Dermis blood vessel endothelial cell (primary cell): ENCODE data around the gene USH2A. TPM values are rescaled to one million over a fixed set of nuclear protein-coding genes. Genes with fewer than 3 reads are reported as not detected.

Source experiments
- DNase-seq: peaks from one replicate; pipeline ENCODE4 v3.0.0; 2010
- total RNA-seq: library from RNA; depleted of rRNA; stranded (reverse); fragments of >200 nt; gene quantifications from 2 replicates; pipeline ENCODE4 v1.2.3, GENCODE V29; 2014

USH2A gene
- total RNA-seq, 1 donor from 2014 or later, result not detected

DNA sequence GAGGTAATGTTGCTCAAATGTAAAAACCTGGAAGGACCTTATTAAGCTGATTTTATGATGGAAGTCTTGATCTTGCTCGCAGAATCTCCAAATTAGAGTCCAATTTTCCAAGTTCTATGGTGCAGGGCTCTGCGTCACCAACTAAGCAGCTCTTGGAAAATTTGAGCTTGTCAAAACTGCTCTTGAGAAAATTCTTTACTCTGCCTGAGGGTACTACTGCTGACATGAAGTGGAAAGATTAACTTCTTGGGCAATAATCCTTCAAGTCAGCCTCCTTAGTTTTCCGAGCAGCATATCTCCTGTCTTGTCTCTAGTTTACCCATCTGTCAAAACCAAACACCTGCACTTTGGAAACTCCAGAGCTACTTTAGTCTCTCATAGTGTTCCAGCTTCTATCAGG lies 562.4 kb downstream of the USH2A start:
- DNase-seq, result no peak

DNA sequence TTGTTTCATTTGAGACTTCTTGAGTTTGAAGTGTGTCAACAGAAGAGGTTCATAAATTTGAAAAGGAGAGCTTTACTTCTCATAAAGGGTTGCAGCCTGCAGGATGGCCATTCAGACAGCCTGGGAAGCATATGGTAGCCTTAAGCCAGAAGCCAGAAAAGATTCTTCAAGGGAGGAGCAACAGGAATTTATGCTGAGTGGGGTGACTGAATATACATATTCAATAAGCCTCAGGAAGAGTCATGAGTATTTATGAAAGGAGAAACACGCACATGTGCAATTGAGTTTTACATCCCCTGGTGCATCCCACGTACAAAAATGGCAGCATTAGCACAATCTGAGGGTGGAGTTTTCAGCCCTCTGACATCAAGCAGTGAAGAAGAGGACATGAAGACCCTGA lies 565.9 kb downstream of the USH2A start:
- DNase-seq, result no peak

DNA sequence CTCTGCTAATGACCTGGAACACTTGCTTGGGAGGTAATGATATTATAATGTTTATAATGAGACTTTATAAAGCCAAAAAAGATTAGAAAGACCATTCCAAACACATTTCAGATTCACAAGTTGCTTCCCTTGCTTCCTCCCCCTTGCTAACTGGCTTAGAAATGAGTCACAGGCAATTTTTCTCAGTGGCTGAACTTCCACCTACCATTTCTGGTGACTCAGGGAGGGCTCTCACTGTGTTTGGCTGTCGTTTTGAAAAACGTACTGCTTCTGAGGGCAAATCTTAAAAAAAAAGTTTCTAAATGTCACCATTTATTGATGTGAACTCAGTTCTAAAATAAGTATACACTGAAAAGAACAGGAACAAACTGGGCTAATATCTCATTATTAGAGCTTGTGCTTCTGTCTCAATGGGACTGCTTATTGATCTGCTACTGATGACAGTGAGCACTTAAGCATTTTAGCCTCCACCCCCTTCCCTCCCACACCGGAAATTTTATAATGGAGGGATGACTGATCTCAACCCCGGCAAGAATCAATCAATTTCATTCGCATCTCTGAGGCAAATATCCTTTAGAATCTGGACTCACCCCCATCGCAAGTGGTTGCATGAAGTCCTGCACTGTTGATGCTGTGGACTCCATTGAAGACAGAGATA lies 577.9 kb downstream of the USH2A start:
- DNase-seq, result no peak

DNA sequence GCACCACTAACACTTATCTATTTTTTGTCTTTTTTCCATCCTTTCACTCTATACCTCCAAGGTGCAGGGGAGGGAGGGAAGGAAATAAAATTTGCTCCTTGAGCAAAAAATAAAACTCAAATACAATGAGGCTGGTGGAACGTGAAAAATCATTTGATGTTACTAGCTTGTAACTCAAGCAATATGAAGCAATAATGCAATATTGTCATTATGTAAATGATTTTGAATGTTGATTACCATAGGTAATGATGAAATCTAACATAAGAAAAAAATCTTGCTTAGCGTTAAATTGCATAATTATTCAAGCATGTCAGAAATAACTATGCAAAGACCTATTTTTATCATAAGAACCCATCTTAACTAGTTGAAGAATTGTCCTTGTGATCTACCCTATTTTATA lies 578.5 kb downstream of the USH2A start:
- DNase-seq, result no peak

DNA sequence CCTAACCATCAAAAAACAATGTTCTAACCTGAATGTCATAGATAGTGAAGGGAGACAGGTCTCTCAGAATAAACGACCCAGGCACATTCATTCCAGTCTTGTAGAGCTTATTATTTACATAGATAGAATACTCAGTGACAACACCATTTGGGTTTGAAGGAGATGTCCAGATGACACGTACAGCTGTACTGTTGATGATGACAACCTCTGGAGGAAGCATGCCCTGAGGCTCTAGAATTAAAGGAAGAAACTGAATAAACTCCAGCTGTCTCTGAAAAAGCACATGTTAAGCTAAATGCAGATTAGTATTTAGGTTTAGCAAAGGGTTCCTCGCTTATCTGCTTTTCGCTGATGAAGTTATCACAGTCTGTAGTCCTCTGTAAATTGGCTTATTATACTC lies 579.0 kb downstream of the USH2A start:
- no peak for DNase-seq

DNA sequence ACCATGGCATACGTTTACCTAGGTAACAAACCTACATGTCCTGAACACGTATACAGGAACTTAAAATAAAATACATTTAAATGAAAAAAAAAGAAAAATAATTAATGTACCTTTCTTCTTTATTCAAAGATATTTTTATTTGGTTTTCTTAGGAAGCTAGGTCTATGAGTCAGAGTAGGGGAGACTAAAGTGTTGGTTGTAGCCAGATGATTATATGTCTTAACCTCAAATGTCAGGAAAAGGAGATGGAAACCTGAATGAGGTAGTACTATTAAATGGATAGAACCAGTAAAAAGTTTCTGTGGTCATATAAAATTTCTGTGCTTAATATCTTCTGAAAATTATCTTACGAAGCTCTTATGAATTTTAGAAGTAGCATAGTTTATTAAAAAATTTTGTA lies 580.3 kb downstream of the USH2A start:
- no peak for DNase-seq

DNA sequence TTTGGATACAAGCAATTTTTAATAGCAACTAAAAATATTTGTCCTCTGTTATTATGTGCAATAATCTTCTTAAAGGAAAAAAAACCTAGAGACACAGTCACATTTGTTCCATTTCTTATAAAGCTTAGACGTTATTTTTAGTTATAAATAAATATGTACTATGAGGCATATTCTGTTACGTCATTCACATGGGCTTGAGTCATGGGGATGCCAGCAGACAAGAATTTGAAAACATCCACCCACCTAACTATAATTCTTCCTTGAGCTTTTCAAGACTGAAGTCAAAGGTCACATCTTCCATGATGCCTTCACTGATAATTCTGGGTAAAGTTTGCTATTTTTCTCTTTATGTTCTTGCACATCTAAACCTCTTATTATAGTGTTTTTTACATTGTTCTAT lies 587.3 kb downstream of the USH2A start:
- no peak for DNase-seq

DNA sequence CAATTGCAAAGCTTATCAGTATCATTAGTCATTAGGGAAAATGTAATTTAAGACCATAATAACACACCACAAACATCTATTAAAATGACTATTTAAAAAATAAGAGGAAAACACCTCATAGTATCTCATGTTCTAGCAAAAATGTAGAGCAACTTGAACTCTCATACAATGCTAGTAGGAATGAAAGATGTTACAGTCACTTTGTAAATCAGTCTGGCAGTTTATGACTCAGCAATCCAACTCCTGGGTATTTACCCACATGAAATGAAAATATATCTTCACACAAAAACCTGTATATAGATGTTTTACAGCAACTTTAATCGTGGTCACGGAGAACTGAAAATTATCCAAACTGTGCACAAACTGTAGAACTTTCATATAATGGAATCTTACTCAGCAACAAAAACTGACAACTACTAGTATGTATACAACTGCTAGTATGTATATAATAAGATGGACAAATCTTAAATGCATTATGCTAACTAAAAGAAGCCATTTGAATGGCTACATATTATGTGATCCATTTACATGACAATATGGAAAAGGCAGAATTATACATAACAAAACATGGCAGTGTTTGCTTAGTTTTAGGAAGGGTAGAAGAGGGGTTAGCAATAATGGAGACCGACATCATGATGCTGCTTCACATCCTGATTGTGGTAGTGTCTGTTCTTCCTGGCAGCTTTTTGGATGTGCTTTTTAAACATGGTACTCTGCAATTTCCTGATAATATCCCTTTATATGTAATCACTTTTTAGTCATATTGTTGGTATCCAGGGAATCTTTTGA lies 589.1 kb downstream of the USH2A start:
- DNase-seq, result no peak

DNA sequence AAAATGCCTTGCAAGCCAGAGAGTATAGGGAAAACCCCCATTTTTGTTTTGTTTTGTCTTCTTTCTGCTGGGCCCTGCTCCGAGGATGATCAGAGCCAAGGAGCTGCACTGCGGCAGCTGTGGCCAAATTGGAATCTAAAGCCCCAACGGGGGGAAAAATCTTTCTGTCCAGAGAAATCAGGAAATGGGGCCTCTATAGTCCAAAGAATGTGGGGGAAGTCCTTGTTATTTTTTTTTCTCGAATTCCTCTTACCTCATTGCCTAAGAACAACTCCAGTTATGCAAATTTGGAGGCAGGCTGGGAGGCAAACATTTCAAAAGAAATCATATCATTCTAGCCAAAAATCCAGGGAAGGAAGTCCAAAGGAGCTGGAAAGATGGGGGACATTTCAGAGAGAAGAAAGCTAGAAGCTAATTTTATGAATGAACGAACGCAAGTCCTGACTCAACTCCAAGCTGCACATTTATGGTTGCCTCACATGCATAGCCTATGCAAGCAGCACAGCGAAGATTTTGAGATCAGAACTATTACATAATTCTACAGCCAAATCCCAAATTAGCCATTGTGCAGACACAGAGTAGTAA lies 592.9 kb downstream of the USH2A start:
- no peak for DNase-seq

DNA sequence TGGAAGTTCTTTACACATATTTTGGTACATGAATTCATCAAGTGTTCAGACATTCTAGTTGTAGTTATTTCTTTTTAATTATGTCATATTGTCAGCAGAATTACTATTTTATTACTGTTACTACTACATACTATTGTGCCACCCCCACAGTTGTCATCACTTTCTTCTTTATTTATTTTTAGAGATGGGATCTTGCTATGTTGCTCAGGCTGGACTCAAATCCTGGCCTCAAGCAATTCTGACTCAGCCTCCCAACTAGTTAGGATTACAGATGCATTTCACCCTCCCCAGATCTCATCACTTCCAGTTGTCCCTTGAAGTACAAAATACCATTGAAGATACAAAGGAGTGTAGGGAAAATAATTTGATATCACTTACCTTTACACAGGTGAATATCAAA lies 598.2 kb downstream of the USH2A start:
- no peak for DNase-seq

DNA sequence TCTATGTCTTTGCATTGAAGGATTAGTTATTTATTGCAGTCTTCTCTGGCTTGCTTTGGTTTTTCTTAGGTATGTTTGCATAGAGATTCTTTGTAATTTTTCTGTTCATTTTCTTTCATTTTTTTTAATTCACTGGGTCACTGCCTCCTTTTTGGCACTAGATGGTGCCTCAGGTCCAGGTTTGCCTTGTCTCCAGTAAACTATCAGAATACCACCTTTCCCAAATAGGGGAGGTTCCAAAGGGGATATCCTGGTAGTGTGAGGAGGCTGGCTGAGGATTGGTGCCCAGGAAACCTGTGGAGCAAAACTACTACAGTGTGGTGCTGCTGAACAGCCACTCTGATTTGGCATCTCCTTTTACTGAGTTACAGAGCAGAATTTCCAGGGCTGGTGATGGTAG lies 599.0 kb downstream of the USH2A start:
- DNase-seq, result no peak

DNA sequence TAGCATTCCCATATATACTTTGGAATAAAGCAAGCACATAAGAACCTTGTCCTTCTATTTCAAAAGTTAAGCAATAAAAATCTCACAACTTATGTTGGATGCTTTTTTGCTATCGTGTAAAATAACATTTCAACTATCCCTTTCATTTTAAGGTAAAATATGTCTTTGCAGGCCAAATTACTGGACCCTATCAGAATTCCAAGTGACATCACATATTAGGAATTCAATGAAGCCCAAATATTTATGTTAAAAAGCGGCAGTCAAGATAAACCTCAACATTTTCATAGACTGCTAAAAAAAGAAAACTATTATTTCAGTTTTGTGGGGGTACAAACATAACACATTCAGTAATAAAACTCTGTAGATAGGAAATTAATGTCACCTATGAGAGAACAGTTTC lies 604.1 kb downstream of the USH2A start:
- no peak for DNase-seq

DNA sequence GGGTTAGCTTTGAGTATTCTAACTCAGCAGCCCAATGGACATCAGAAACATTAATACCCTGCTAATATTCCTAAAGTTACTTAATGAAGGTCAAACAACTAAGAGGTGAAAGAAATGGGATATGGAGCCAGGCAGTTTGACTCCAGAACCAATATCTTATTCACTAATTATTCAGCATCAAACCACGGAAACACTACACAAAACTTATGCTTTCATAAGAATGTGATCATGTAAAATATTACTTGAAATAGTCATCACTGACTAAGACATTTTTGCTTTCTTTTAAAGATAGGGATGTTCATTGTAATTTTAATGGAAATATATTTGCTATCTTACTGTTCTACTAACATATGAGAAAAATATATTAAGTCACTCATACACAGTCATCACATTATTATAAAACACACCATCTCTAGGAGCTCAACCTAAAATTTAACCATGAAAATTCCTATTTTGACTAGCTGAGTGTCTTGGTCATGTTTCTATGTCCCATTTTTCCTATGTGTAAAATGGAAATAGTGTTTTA lies 615.3 kb downstream of the USH2A start:
- no peak for DNase-seq

DNA sequence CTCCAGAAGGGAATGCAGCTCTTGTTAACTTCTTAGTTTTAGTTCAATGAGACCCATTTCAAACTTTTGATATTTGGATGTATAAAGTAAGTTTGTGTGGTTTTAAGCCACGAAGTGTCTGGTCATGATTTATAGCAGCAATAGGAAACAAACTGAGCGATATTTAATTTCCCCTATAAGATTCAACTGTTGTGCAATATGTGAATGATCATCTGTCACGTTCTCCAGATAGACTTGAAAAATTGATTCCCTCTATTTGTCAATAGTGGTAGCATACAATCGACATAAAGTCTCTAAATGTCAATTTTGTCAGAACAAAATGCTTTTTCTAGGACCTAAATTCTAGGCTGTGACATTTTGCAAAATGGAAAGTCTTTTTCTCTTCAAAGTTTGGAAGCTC lies 616.0 kb downstream of the USH2A start:
- DNase-seq, result no peak

DNA sequence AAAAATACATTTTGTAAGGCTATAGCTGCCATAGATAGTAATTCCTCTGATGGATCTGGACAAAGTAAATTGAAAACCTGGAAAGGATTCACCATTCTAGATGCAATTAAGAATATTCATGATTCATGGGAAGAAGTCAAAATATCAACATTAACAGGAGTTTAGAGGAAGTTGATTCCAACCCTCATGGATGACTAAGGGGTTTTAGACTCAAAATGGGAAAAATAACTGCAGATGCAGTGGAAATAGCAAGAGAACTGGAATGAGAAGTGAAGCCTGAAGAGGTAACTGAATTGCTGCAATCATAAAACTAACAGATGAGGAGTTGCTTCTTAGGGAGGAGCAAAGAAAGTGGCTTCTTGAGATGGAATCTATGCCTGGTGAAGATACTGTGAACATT lies 625.4 kb downstream of the USH2A start:
- DNase-seq, result no peak

DNA sequence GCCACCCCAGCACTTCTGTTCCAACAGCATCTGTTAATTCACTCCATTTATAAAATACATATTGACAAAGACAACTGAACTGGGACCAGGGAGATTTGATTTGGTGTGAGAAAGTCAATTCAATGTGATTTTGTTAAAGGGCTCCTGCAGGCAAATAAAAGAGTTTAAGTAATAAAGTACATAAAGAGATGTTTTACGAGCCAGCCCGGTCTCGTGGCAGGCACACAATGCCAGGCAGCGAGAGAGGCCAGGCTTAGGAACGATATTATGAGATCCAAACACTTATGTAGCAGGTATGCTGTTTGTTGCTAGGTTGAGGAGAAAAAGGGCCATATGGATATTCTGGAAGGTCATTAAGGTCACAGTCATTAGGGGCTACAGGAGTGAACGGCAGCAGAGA lies 629.1 kb downstream of the USH2A start:
- DNase-seq, result no peak

DNA sequence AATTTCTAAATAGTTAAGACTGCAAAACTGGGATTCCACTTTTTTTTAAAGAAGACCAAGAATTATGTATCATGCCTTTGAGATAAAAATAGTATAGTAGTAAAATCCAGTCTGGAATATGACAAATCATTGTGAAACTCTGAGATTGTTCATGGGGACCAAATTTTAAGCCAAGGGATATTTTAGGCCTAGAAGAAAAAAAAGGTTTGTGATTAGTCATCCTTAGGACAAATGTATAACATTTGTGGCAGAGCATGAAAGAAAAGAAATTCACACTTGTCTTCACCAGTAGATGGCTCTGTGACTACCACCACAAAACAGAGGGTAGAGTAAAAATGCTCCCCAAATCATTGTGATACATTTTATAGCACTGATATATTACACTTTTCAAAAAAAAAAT lies 630.1 kb downstream of the USH2A start:
- DNase-seq, result no peak

DNA sequence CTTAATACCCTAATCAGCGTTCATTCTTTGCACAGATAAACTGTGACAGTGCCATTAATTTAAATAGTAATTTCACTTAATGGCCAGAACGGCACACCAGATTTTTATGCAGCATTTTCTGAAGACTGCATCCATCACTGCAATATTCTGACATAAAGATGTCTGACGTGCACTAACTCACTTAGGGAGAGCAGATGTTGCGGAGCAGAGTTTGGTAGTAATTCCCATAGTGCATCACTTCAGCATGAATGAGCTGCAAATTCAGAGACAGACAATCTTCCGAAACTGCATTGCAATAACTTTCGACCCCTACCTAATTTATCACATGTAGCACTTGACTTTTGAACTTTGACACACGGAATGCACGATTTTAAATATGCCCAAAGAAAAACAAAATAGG lies 630.8 kb downstream of the USH2A start:
- no peak for DNase-seq

DNA sequence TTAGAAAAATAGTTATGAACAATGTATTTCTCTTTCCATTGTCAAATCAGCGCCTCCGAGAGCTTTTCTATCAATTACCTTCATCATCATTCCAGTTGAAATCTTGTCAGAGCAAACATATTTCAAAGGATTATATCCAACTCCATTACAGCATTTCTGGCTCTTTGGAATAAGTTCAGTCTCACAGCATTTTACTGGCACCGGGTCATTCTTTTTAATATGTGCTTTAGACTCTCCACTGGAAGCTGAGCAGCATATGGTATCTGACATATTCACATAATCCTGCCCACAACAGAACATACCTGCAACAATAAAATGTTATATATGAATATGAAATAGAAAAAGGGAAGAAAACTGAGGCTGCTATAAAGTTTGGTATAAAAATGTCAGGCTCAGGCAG lies 633.3 kb downstream of the USH2A start:
- DNase-seq, result no peak

DNA sequence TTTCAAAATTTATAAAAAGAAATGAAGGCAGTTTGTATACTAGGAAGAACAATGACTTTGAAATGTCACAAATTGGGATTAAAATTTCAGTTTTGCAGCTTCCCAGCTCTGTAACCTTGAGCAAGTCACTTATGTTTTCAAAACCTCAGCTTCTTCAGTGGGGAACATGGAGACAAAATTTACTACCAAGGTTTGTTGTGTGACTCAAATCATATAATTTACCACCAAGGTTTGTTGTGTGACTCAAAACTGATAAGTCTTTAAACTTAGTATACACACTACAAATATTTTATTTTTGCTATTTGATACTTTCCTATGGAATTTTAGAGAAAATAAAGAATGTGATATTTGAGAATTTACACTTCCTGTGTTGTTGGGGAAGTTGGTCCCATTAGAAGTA lies 636.3 kb downstream of the USH2A start:
- DNase-seq, result no peak

DNA sequence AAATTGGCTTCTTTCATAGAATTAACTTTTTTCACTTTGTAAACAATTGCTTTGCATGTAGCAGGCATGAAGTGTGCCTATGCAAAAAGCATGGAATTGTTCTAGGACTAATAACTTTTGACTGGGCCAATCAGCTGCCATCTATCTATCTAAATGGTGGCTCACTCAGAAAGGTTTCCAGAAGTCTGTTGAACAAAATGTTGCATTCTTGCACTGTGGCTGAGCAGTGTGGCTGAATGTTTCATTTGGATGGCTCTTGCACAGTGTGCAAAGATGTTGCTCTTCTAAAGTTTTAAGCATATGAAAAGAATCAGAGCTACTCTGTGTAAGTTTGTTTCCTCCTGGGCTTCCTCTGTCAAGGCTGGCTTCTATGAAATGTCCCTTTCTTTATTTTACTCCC lies 642.6 kb downstream of the USH2A start:
- DNase-seq, result no peak

DNA sequence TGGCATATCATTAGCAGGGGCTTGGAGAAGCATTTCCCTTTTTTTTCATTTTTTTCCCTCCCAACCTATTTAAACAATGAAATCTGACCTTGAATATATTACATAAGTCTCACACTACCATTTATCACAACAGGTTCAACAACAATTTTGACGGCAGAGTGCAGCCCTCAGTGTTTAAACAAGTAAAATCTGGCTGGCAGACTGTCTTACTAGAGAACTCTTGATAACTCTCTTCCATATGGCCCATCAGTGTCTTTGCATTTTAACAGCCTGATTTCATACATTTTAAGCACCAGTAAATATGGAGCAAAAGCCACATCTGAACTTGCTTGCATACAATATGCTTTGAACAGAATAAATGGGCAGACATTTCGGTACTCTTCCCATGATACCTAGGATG lies 643.1 kb downstream of the USH2A start:
- no peak for DNase-seq

DNA sequence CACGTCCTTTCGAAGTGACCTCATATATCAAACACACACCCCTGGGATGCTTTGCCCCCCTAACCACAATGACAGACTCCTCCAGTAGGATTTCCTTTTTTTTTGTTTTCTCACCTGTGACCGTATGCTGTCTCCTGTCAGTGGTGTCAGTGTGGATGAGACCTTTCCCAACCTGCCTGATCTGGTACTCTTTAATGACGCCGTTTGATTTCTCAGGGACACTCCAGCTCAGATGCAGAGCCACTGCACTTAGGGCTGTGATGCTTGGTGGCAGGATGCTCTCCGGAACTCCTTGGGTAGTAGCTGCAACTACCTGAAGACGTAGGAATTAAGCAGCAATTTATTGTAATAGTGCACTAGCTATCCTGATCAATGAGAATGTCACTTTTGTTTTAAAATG lies 643.5 kb downstream of the USH2A start:
- no peak for DNase-seq

DNA sequence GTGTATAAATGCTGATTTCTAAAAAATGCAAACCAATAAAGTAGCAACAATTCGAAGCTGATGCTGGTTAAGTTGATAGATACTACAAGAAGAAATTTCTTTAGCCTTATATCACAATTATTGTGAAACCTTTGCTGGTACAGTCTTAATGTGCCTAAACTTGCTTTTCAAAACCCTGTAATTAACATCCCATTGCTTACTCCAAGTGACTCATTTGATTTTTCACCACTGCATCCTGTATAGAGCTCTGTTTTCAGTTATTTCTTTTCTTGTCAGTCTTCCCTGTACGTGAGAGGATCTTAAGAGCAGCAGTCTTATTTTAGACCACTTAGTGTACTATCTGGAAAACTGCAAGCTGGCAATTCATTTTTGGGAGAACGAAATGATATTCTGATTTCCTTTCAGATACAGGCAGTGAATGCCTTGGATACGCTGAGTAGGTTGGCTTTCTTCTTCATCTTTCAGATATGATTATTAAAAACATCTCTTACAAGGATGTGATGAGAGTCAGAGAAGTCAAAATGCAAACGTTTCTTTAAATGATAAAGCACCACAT lies 645.8 kb downstream of the USH2A start:
- no peak for DNase-seq
